ENCODE results near the gene NLRC5.
"Not testable (repeated sequence)": the region's sequence is repeated elsewhere in the genome, so short reads cannot be mapped to it uniquely, and the experiment has no call there.

NLRC5 gene

GRCh38 chr16:56964243-56965148 is 24.9 kb upstream of the NLRC5 start:
- peak; percentile 88 to 92 for DNase-seq (ENCODE audit: low read depth in 2 of 2)

GRCh38 chr16:56965149-56966092 is 23.9 kb upstream of the NLRC5 start:
- DNase-seq (ENCODE audit: low read depth in 2 of 2): no peak

- DNase-seq (ENCODE audit: low read depth in 2 of 2): no peak
Measured at GRCh38 chr16:56966093-56966475, 23.3 kb upstream of the NLRC5 start.

- DNase-seq (ENCODE audit: low read depth in 2 of 2): no peak
Measured at GRCh38 chr16:56967733-56968132, 21.6 kb upstream of the NLRC5 start.

GRCh38 chr16:56969769-56970168 is 19.6 kb upstream of the NLRC5 start:
- DNase-seq (ENCODE audit: low read depth in 2 of 2): no peak

GRCh38 chr16:56970934-56971767 is 18.2 kb upstream of the NLRC5 start:
- no peak for DNase-seq (ENCODE audit: low read depth in 2 of 2)

GRCh38 chr16:56971768-56972043 is 17.7 kb upstream of the NLRC5 start:
- no peak for DNase-seq (ENCODE audit: low read depth in 2 of 2)

GRCh38 chr16:56972403-56973293 is 16.7 kb upstream of the NLRC5 start:
- no peak for DNase-seq (ENCODE audit: low read depth in 2 of 2)

- DNase-seq (ENCODE audit: low read depth in 2 of 2): no peak
Measured at GRCh38 chr16:56973294-56973689, 16.1 kb upstream of the NLRC5 start.

- not testable (repeated sequence) for DNase-seq (ENCODE audit: low read depth in 2 of 2)
Measured at GRCh38 chr16:56973899-56974298, 15.5 kb upstream of the NLRC5 start.

- DNase-seq (ENCODE audit: low read depth in 2 of 2): no peak
Measured at GRCh38 chr16:56974549-56975300, 14.6 kb upstream of the NLRC5 start.

GRCh38 chr16:56975714-56976113 is 13.6 kb upstream of the NLRC5 start:
- DNase-seq (ENCODE audit: low read depth in 2 of 2): no peak

- no peak for DNase-seq (ENCODE audit: low read depth in 2 of 2)
Measured at GRCh38 chr16:56977216-56977615, 12.1 kb upstream of the NLRC5 start.

- DNase-seq (ENCODE audit: low read depth in 2 of 2): no peak
Measured at GRCh38 chr16:56977823-56978430, 11.4 kb upstream of the NLRC5 start.

GRCh38 chr16:56980201-56980535 is 9.2 kb upstream of the NLRC5 start:
- DNase-seq (ENCODE audit: low read depth in 2 of 2): no peak

- no peak for DNase-seq (ENCODE audit: low read depth in 2 of 2)
Measured at GRCh38 chr16:56980792-56981724, 8.3 kb upstream of the NLRC5 start.

- DNase-seq (ENCODE audit: low read depth in 2 of 2): no peak
Measured at GRCh38 chr16:56981729-56982271, 7.6 kb upstream of the NLRC5 start.

- no peak for DNase-seq (ENCODE audit: low read depth in 2 of 2)
Measured at GRCh38 chr16:56982695-56983094, 6.7 kb upstream of the NLRC5 start.

Measured in stimulated activated CD4-positive, alpha-beta T cell treated with anti-CD3 and anti-CD28 coated beads, Interleukin-15, amount 100 ng/mL, for 48 hours (primary cell).